Measurements from ENCODE around the gene POLR1A.

The POLR1A gene

DNA sequence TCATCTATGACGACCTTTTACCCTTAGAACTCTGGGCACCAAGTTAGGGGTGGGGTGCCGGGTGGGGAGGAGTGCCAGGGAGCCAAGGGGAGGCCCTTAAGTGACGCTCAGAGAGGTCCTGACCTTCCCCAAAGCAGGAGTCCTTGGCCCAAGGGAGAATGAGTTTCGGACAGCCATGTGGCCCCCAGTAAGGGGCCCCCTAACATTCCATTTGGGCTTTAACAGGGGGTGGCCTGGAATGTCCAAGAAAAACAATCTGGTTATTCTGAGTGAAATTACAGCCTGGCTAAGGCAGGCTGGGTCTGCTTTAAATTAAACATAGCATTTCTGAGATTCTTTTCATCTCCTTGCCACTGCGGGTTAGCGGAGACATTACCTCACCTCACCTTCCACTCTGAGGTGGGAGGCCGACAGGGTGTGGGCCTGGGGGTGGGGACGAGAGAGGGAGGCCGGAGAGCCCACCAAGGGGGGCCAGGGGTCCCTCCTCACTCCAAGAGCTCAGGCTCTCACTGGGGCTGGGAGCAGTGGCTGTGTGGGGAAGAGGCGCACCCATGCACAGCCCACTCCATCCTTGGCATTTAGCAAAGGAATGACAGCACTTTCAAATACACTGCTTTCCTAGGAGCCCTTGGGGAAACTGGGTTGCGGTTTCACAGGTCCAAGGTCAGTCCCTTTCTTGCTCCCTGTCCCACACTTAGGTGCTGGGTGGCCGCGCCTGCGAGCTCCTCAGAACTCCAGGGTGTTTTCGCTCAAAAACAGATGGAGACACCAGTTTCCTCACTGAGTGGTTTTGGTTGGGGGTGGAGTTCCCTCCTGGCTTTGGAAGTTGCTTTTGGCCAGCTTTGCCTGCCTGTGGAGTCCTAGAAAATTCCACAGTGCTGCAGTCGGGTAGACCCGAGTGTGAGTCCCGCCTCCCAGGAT is 107.4 kb downstream of the POLR1A start:
- Histone ChIP-seq H3K27me3 (ENCODE audit: low read depth, low read length) (no peaks in the 10 kb centered on the region), H3K27ac (ENCODE audit: low read length) (peak overlapping the region; percentile 86), H3K4me2 (ENCODE audit: low read length) (peak overlapping the region; percentile 67), H3K9me3 (ENCODE audit: insufficient read depth, low read length) (no peaks in the 10 kb centered on the region), H3K36me3 (replicated peaks; ENCODE audit: low read depth, low read length) (no peaks in the 10 kb centered on the region), H3K9ac (ENCODE audit: low read length) (peak overlapping the region; percentile 50; the same call in 1 of the 2 replicates), H3K4me1 (ENCODE audit: low read length) (peaks cover 74% of the 10 kb centered on the region), H3K79me2 (ENCODE audit: low read length) (no peaks in the 10 kb centered on the region), H2AFZ (ENCODE audit: low read depth, low read length) (no peak overlapping the region), H3K4me3 (ENCODE audit: low read length) (peak overlapping the region; percentile 29), H4K20me1 (ENCODE audit: insufficient read depth, low read length) (no peaks in the 10 kb centered on the region)
- TF ChIP-seq, protein P1, sequence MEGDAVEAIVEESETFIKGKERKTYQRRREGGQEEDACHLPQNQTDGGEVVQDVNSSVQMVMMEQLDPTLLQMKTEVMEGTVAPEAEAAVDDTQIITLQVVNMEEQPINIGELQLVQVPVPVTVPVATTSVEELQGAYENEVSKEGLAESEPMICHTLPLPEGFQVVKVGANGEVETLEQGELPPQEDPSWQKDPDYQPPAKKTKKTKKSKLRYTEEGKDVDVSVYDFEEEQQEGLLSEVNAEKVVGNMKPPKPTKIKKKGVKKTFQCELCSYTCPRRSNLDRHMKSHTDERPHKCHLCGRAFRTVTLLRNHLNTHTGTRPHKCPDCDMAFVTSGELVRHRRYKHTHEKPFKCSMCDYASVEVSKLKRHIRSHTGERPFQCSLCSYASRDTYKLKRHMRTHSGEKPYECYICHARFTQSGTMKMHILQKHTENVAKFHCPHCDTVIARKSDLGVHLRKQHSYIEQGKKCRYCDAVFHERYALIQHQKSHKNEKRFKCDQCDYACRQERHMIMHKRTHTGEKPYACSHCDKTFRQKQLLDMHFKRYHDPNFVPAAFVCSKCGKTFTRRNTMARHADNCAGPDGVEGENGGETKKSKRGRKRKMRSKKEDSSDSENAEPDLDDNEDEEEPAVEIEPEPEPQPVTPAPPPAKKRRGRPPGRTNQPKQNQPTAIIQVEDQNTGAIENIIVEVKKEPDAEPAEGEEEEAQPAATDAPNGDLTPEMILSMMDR (IDR thresholded peaks at IDR 0.05; ENCODE audit: low read depth, low read length), result no peak
- no peak for TF ChIP-seq EZH2phosphoT487 (IDR thresholded peaks at IDR 0.05; ENCODE audit: low read depth)

DNA sequence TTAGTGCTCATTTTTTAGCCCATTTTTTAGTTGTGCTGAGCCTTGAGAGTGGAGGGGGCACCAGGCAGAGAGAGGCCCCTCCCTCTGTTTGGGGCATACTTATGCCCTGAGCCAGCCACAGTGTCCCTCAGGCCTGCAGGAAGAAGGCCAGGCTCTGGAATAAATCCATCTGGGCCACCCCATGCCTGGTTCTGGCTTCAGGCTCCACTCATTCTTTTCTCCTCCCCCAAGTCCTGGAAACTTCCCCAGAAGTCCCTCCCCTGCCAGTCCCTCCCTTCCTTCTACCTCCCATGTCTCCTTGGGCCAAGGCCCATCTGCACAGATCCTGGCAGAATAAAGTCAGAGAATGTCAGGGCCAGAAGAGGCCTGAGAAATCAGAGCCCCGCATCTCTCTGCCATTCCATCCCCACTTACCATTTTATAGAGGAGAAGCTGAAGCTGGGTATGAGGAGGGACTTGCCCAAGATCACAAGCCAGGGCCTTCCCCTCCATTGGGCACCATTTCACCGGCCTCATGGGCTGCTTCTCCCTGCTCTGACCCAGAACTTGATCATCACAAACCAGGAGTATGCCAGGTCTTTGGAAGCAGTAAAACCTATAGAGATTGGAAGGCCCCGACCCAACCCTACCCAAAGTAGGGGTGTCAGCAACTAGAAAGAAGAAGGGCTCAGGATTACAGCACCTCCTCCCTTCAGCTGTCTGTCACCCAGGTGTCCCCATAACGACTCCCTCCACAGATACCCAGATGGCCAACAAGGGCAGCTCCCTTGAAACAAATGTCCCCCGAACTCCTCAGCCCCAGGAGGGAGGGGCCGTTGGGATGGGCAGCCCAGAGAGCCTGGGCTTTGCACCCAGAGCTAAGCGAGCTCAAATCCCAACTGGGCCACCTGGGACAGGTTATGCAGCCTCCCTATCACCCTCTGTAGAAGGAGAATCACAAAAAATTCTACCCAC is 108.4 kb downstream of the POLR1A start:
- H3K9ac ChIP-seq (ENCODE audit: low read length), result no peak overlapping the region; the same call in 1 of the 2 replicates
- H3K4me1 ChIP-seq (ENCODE audit: low read length), result peaks cover 82% of the 10 kb centered on the region
- peak overlapping the region; percentile 23; the same call in 1 of the 2 replicates for H3K4me2 ChIP-seq (ENCODE audit: low read length)
- TF ChIP-seq EZH2phosphoT487 (IDR thresholded peaks at IDR 0.05; ENCODE audit: low read depth), result no peak
- TF ChIP-seq, protein P1 (IDR thresholded peaks at IDR 0.05; ENCODE audit: low read depth, low read length), result no peak
- no peaks in the 10 kb centered on the region for H3K9me3 ChIP-seq (ENCODE audit: insufficient read depth, low read length)
- no peaks in the 10 kb centered on the region for H3K27me3 ChIP-seq (ENCODE audit: low read depth, low read length)
- H3K36me3 ChIP-seq (replicated peaks; ENCODE audit: low read depth, low read length), result no peaks in the 10 kb centered on the region
- no peaks in the 10 kb centered on the region for H4K20me1 ChIP-seq (ENCODE audit: insufficient read depth, low read length)
- peak overlapping the region; percentile 24; the same call in 1 of the 2 replicates for H2AFZ ChIP-seq (ENCODE audit: low read depth, low read length)
- H3K27ac ChIP-seq (ENCODE audit: low read length), result peak overlapping the region; percentile 86; the same call in 1 of the 2 replicates
- no peak overlapping the region for H3K4me3 ChIP-seq (ENCODE audit: low read length)
- H3K79me2 ChIP-seq (ENCODE audit: low read length), result no peaks in the 10 kb centered on the region

DNA sequence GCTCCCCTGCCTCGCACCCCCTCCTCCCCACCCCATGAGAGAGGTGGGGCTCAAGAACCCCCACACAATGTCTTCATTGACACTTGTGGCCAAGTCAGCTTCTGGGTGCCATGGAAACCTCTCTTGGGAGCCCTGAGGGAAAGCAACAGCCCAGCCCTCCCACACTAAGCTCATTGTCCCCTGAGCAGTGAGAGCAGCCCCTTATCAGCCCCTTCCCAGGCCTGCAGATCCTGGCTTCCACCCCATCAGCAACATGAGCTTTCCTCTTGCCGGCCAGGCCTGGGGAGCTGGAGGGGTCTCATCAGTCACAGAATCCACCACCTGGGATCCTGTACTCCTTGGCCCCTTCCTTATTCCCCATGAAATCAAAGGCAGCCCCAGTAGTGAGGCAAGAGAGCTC is 109.1 kb downstream of the POLR1A start:
- Histone ChIP-seq H2AFZ (ENCODE audit: low read depth, low read length) (no peak overlapping the region), H3K4me2 (ENCODE audit: low read length) (0 out of 2 replicates have a peak overlapping the region, but pooled peaks have one; percentile 23)

More for the DNA sequence above, 109.1 kb downstream of the POLR1A start:
- Histone ChIP-seq H3K9me3 (ENCODE audit: insufficient read depth, low read length) (no peaks in the 10 kb centered on the region), H4K20me1 (ENCODE audit: insufficient read depth, low read length) (no peaks in the 10 kb centered on the region), H3K9ac (ENCODE audit: low read length) (no peak overlapping the region; the same call in 1 of the 2 replicates), H3K4me1 (ENCODE audit: low read length) (peaks cover 82% of the 10 kb centered on the region), H3K79me2 (ENCODE audit: low read length) (no peaks in the 10 kb centered on the region), H3K36me3 (replicated peaks; ENCODE audit: low read depth, low read length) (no peaks in the 10 kb centered on the region), H3K27me3 (ENCODE audit: low read depth, low read length) (no peaks in the 10 kb centered on the region), H3K27ac (ENCODE audit: low read length) (peak overlapping the region; percentile 86; the same call in 1 of the 2 replicates), H3K4me3 (ENCODE audit: low read length) (no peak overlapping the region)
- no peak for TF ChIP-seq EZH2phosphoT487 (IDR thresholded peaks at IDR 0.05; ENCODE audit: low read depth)
- TF ChIP-seq, protein P1 (IDR thresholded peaks at IDR 0.05; ENCODE audit: low read depth, low read length), result no peak
